Panc1 (cell line): ENCODE measurements around the gene CENPU. TPM values are rescaled to one million over a fixed set of nuclear protein-coding genes. Genes with fewer than 3 reads are reported as not detected.

Experiments
- ATAC-seq: fragments of 200-7000 bp; cut with Tn5 transposase; 2 replicates; pipeline ENCODE4 v1.9.1; 2020; ENCODE audit warnings: mild to moderate bottlenecking, moderate library complexity
- BruUV-seq: library from RNA; stranded (reverse); fragments of 400-500 nt; replicated peaks from 2 replicates; lab custom pipeline; 2021; lab: Mats Ljungman, UMichigan
- CTCF ChIA-PET: fragments of 300-600 bp; sonication (Branson Sonifier 250); formaldehyde crosslinking; loops from one replicate; lab custom pipeline; 2022; ENCODE audit warnings: antibody characterized with exemption; lab: Charles Lee
- POLR2A ChIA-PET: fragments of 300-600 bp; sonication (Branson Sonifier 250); formaldehyde crosslinking; loops from one replicate; lab custom pipeline; 2022; ENCODE audit warnings: antibody characterized with exemption; lab: Charles Lee
- DNase-seq: peaks from one replicate; pipeline ENCODE4 v3.0.0-alpha.2; 2010; ENCODE audit warnings: low read depth, low spot score
- H3K27ac ChIP-seq: 2 replicates; pipeline ENCODE4 v1.5.1; 2011; ENCODE audit warnings: mild to moderate bottlenecking, low read length, inconsistent platforms
- H3K27me3 ChIP-seq: fragments of 200-500 bp; sonication (Bioruptor generic); 2 replicates; pipeline ENCODE4 v1.6.0; 2014; ENCODE audit warnings: low read length, inconsistent platforms; ENCODE audit not compliant: control insufficient read depth, insufficient read depth
- H3K36me3 ChIP-seq: fragments of 200-500 bp; sonication (Bioruptor generic); 2 replicates; pipeline ENCODE4 v1.5.1; 2014; ENCODE audit warnings: inconsistent platforms, mild to moderate bottlenecking, low read length, moderate library complexity; ENCODE audit not compliant: control insufficient read depth, insufficient read depth
- H3K4me1 ChIP-seq: 2 replicates; pipeline ENCODE4 v1.5.1; 2011; ENCODE audit warnings: inconsistent platforms, mild to moderate bottlenecking, low read length, moderate library complexity; ENCODE audit not compliant: control insufficient read depth, insufficient read depth
- H3K4me3 ChIP-seq, 2 experiments: 2 replicates each; pipeline ENCODE4 v1.5.1; 2011 to 2012; ENCODE audit warnings: low read depth in 2 of 2, low read length in 2 of 2, mild to moderate bottlenecking in 2 of 2, inconsistent platforms in 1 of 2, moderate library complexity in 1 of 2
- H3K9me3 ChIP-seq: fragments of 200-500 bp; sonication (Bioruptor generic); 2 replicates; pipeline ENCODE4 v1.5.1; 2014; ENCODE audit warnings: low read depth, mild to moderate bottlenecking, inconsistent platforms, low read length, moderate library complexity; ENCODE audit not compliant: control insufficient read depth, insufficient read depth
- CTCF ChIP-seq: fragments of 450-650 bp; IDR thresholded peaks from 2 replicates; pipeline ENCODE4 v1.5.1; 2017; ENCODE audit warnings: mild to moderate bottlenecking
- POLR2AphosphoS5 ChIP-seq: IDR thresholded peaks from 2 replicates; pipeline ENCODE4 v1.6.1; 2012; ENCODE audit warnings: mild to moderate bottlenecking, low read depth, low read length, moderate library complexity
- REST ChIP-seq, 2 experiments: IDR thresholded peaks; 2 replicates each; pipeline ENCODE4 v1.6.1; 2011 to 2012; ENCODE audit warnings: low read depth in 2 of 2, control low read depth in 1 of 2, low read length in 1 of 2, mild to moderate bottlenecking in 1 of 2, moderate library complexity in 1 of 2; ENCODE audit not compliant: insufficient read depth in 1 of 2
- SIN3A ChIP-seq: IDR thresholded peaks from 2 replicates; pipeline ENCODE4 v1.6.1; 2012; ENCODE audit warnings: low read depth, mild to moderate bottlenecking, low read length, moderate library complexity, borderline replicate concordance; ENCODE audit not compliant: insufficient read depth
- TCF7L2 ChIP-seq: IDR thresholded peaks from 2 replicates; pipeline ENCODE4 v1.6.1; 2011; ENCODE audit warnings: mild to moderate bottlenecking, low read depth, low read length, inconsistent platforms
- in situ Hi-C: cut with HindIII; loops from 2 replicates; pipeline ENCODE4 v1.10.0; 2016; ENCODE audit warnings: low sequenced_read_pairs, low pct_unique_long_range_greater_than_20kb
- intact Hi-C: fragments of 100-400 bp; cut with micrococcal nuclease; formaldehyde crosslinking; loops from one replicate; pipeline ENCODE4 v1.10.0; 2022; ENCODE audit not compliant: unreplicated experiment
- total RNA-seq: library from RNA; stranded (reverse); gene quantifications from one replicate; pipeline ENCODE4 v1.2.1, GENCODE V29; 2021; ENCODE audit not compliant: unreplicated experiment

Gene CENPU
- total RNA-seq, 1 experiment from 2014 or later: 16.6 TPM

GRCh38 chr4:184702114-184702513 lies 31.8 kb downstream of the CENPU start:
- Histone ChIP-seq H3K36me3 (peaks cover 2% of the 10 kb centered on the region; the same call in 1 of the 2 replicates), H3K4me1 (no peaks in the 10 kb centered on the region), H3K27ac (no peak overlapping the region), H3K27me3 (no peaks in the 10 kb centered on the region), H3K9me3 (no peaks in the 10 kb centered on the region), H3K4me3 (no peak overlapping the region)
- TF ChIP-seq CTCF (no peak), TCF7L2 (no peak), SIN3A (no peak)
- no peak for DNase-seq
- no TSS peak for BruUV-seq
- no peak for ATAC-seq
- intact Hi-C loops: no loop called here
- CTCF ChIA-PET: no interaction called here
- in situ Hi-C loops: no loop called here
- POLR2A ChIA-PET: no interaction called here

- intact Hi-C loops: no loop called here
- no TSS peak for BruUV-seq
Measured at GRCh38 chr4:184699941-184700340, 34.0 kb downstream of the CENPU start.

More at GRCh38 chr4:184699941-184700340, 34.0 kb downstream of the CENPU start:
- no peak for DNase-seq
- no peaks in the 10 kb centered on the region for H3K27me3 ChIP-seq
- H3K27ac ChIP-seq: no peak overlapping the region
- peaks cover 4% of the 10 kb centered on the region; the same call in 1 of the 2 replicates for H3K36me3 ChIP-seq
- H3K4me3 ChIP-seq: no peak overlapping the region
- ChIA-PET POLR2A (no interaction called here), CTCF (no interaction called here)
- H3K9me3 ChIP-seq: no peaks in the 10 kb centered on the region
- ATAC-seq: no peak
- TF ChIP-seq REST (IDR thresholded peaks at IDR 0.05; ENCODE audit: insufficient read depth in 1 of 2, low read depth in 2 of 2, low read length in 1 of 2) (no peak), SIN3A (no peak), POLR2AphosphoS5 (no peak), CTCF (no peak), TCF7L2 (no peak)
- H3K4me1 ChIP-seq: no peaks in the 10 kb centered on the region
- in situ Hi-C loops: no loop called here
